ENCODE data around the gene MEX3C. TPM values are rescaled to one million over a fixed set of nuclear protein-coding genes. Genes with fewer than 3 reads are reported as not detected.

MEX3C gene
- total RNA-seq, 1 experiment from 2014 or later: 15.8 TPM

GRCh38 chr18:51190000-51190399, 7.5 kb downstream of the MEX3C start:
- H3F3A ChIP-seq (ENCODE audit: low read length, unreplicated experiment): no peaks in the 10 kb centered on the region
- H3K27ac ChIP-seq (ENCODE audit: low read length): no peak overlapping the region
- no peak overlapping the region for H3K9ac ChIP-seq (ENCODE audit: low read length)
- no peak for TF ChIP-seq CTCF (conservative IDR thresholded peaks at IDR 0.05; ENCODE audit: low read depth, low read length)
- TF ChIP-seq EZH2phosphoT487 (IDR thresholded peaks at IDR 0.05; ENCODE audit: borderline replicate concordance, low read length): no peak
- TF ChIP-seq EZH2 (IDR thresholded peaks at IDR 0.05; ENCODE audit: low read length, unreplicated experiment): no peak
- H3K9me2 ChIP-seq (replicated peaks; ENCODE audit: low read length): no peaks in the 10 kb centered on the region
- ChIA-PET CTCF (no interaction called here), POLR2A (ENCODE audit: unreplicated experiment) (no interaction called here)
- H4K20me1 ChIP-seq (ENCODE audit: low read length): peaks cover 15% of the 10 kb centered on the region; the same call in 1 of the 2 replicates
- H3K27me3 ChIP-seq (ENCODE audit: low read length): no peaks in the 10 kb centered on the region
- no peak overlapping the region for H3K4me3 ChIP-seq (ENCODE audit: low read length)
- DNase-seq: no peak
- no peaks in the 10 kb centered on the region for H3K36me3 ChIP-seq (ENCODE audit: low read depth, low read length)
- intact Hi-C loops (cut with micrococcal nuclease): loop anchor here (10.0 kb wide), 1 partner anchor 365 kb away; the partner anchor contains the start of gene MRO
- H3K4me2 ChIP-seq (ENCODE audit: low read length): no peak overlapping the region
- no peak overlapping the region for H2AFZ ChIP-seq (ENCODE audit: low read length)
- H3K4me1 ChIP-seq (ENCODE audit: insufficient read depth, low read length): peaks cover 6% of the 10 kb centered on the region; the same call in 1 of the 2 replicates
- no peak for ATAC-seq
- H3K79me2 ChIP-seq (ENCODE audit: low read length): peaks cover 79% of the 10 kb centered on the region
- no peaks in the 10 kb centered on the region for H3K9me3 ChIP-seq (ENCODE audit: low read length)
- BruUV-seq (replicated peaks): no TSS peak

GRCh38 chr18:51188024-51188701, 9.3 kb downstream of the MEX3C start:
- CTCF ChIA-PET: no interaction called here

More at GRCh38 chr18:51188024-51188701, 9.3 kb downstream of the MEX3C start:
- Histone ChIP-seq H3K4me3 (ENCODE audit: low read length) (no peak overlapping the region), H3K79me2 (ENCODE audit: low read length) (peaks cover 60% of the 10 kb centered on the region), H3K27ac (ENCODE audit: low read length) (no peak overlapping the region), H3F3A (ENCODE audit: low read length, unreplicated experiment) (no peaks in the 10 kb centered on the region), H3K9ac (ENCODE audit: low read length) (no peak overlapping the region), H3K27me3 (ENCODE audit: low read length) (no peaks in the 10 kb centered on the region), H3K9me3 (ENCODE audit: low read length) (no peaks in the 10 kb centered on the region), H4K20me1 (ENCODE audit: low read length) (0 out of 2 replicates have a peak, but pooled peaks cover 6% of the 10 kb centered on the region), H3K4me1 (ENCODE audit: insufficient read depth, low read length) (no peaks in the 10 kb centered on the region), H3K36me3 (ENCODE audit: low read depth, low read length) (no peaks in the 10 kb centered on the region), H2AFZ (ENCODE audit: low read length) (no peak overlapping the region), H3K9me2 (replicated peaks; ENCODE audit: low read length) (no peaks in the 10 kb centered on the region), H3K4me2 (ENCODE audit: low read length) (no peak overlapping the region)
- no peak for ATAC-seq
- POLR2A ChIA-PET (ENCODE audit: unreplicated experiment): no interaction called here
- TF ChIP-seq EZH2phosphoT487 (IDR thresholded peaks at IDR 0.05; ENCODE audit: borderline replicate concordance, low read length): no peak
- no peak for TF ChIP-seq EZH2 (IDR thresholded peaks at IDR 0.05; ENCODE audit: low read length, unreplicated experiment)
- TF ChIP-seq CTCF (conservative IDR thresholded peaks at IDR 0.05; ENCODE audit: low read depth, low read length): no peak
- BruUV-seq (replicated peaks): no TSS peak
- no peak for DNase-seq
- intact Hi-C loops (cut with micrococcal nuclease): no loop called here
